ENCODE results near the gene NEURL2. TPM values are rescaled to one million over a fixed set of nuclear protein-coding genes. Genes with fewer than 3 reads are reported as not detected.

Gene NEURL2
- total and polyA plus RNA-seq, 3 experiments from 2014 or later, result 0.94 to 2.8 (median 2.7) TPM

DNA sequence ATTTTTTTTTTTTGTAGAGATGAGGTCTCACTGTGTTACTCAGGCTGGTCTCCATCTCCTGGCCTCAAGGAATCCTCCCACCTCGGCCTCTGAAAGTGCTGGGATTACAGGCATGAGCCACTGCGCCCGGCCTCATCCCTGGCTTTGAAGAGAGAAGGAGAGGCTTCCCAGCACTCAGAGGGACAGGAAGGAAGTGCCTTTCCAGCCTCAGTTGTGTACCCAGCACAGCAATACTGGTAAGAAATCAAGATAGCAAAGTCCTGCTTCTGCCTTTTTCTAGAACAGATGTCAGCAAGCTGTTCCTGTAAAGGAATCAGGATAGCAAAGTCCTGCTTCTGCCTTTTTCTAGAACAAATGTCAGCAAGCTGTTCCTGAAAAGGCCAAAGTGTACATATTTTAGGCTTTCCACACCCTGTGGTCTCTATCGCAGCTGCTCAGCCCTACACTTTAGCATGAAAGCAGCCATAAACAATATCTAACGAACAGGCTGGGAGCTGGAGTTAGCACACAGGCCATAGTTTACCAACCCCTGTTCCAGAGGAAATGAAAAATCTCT, 27.3 kb upstream of the NEURL2 start:
- no peak overlapping the region for H3K27ac Mint-ChIP-seq
- Histone ChIP-seq H3K27me3 (ENCODE audit: insufficient read depth, low read length, poor library complexity, severe bottlenecking) (no peaks in the 10 kb centered on the region), H3K36me3 (ENCODE audit: insufficient read depth, low read length) (no peaks in the 10 kb centered on the region), H3K4me1 (ENCODE audit: insufficient read depth, low read length) (no peaks in the 10 kb centered on the region), H3K4me3 (ENCODE audit: low read length) (no peak overlapping the region), H3K27ac (ENCODE audit: low read depth, low read length) (no peak overlapping the region), H3K9me3 (ENCODE audit: low read length) (no peaks in the 10 kb centered on the region)
- no peak overlapping the region for H3K4me3 Mint-ChIP-seq
- H3K9me3 Mint-ChIP-seq, result no peaks in the 10 kb centered on the region
- H3K4me1 Mint-ChIP-seq, result no peaks in the 10 kb centered on the region
- H3K27me3 Mint-ChIP-seq, result peaks cover 24 to 44% of the 10 kb centered on the region in 2 donors
- POLR2A ChIA-PET, result no interaction called here
- H3K36me3 Mint-ChIP-seq, result peaks cover 0 to 3% (median 0%) of the 10 kb centered on the region in 3 donors
- CTCF ChIA-PET, result interaction anchor here (1.3 kb wide), 1 partner anchor 15 kb away, joined by 5 read pairs; the partner anchor contains the start of gene PCIF1
- DNase-seq, result no peak

DNA sequence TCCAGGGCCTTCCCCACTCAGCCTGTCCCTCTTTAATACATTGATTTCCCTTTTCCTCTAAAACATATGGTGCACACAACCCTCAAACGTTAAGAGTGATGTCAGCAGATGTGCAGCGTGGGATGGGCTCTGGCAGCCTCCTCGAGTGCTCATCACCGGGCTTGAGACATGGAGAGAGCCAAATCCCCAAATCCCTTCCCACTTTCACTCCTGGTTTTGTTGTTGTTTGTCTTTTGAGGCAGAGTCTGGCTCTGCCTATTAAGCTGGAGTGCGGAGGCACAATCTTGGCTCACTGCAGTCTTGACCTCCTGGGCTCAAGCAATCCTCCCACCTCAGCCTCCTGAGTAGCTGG, 26.8 kb upstream of the NEURL2 start:
- no peak overlapping the region for H3K27ac Mint-ChIP-seq
- peaks cover 24 to 44% of the 10 kb centered on the region in 2 donors for H3K27me3 Mint-ChIP-seq

DNA sequence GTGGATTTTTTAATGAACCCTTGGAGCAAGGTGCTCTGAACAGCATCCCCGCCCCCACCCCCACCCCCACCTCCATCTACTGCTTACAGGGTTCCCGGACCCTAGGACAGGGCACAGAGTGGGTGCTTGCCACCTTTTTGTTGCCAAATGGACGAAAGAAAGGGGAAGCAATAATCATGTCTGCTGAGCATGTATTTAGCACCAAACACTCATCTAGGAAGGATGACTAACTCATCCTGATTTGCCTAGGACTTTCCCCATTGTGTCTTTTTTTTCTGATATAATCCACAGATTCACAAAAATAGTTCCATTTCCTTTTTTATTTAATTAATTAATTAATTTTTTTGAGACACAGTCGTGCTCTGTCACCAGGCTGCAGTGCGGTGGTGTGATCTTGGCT, 22.1 kb upstream of the NEURL2 start:
- peaks cover 21 to 24% of the 10 kb centered on the region in 2 donors for H3K27me3 Mint-ChIP-seq
- ChIA-PET POLR2A (no interaction called here), CTCF (no interaction called here)
- H3K9me3 Mint-ChIP-seq, result no peaks in the 10 kb centered on the region
- no peaks in the 10 kb centered on the region for H3K36me3 Mint-ChIP-seq
- H3K4me1 Mint-ChIP-seq, result peaks cover 13 to 20% (median 15%) of the 10 kb centered on the region in 3 donors
- H3K27ac Mint-ChIP-seq, result no peak overlapping the region
- H3K27ac ChIP-seq (ENCODE audit: low read depth, low read length), result no peak overlapping the region
- no peaks in the 10 kb centered on the region for H3K9me3 ChIP-seq (ENCODE audit: low read length)
- peaks cover 13% of the 10 kb centered on the region for H3K4me1 ChIP-seq (ENCODE audit: insufficient read depth, low read length)
- no peaks in the 10 kb centered on the region for H3K36me3 ChIP-seq (ENCODE audit: insufficient read depth, low read length)
- no peak overlapping the region for H3K4me3 ChIP-seq (ENCODE audit: low read length)
- H3K4me3 Mint-ChIP-seq, result peak overlapping the region in 4 of 7 donors; percentile 31 to 59 (median 36)
- no peak for DNase-seq
- H3K27me3 ChIP-seq (ENCODE audit: insufficient read depth, low read length, poor library complexity, severe bottlenecking), result no peaks in the 10 kb centered on the region

More for the DNA sequence above, 26.8 kb upstream of the NEURL2 start:
- no peaks in the 10 kb centered on the region for H3K9me3 ChIP-seq (ENCODE audit: low read length)
- H3K4me3 ChIP-seq (ENCODE audit: low read length), result no peak overlapping the region
- no peak for DNase-seq
- no peaks in the 10 kb centered on the region for H3K4me1 ChIP-seq (ENCODE audit: insufficient read depth, low read length)
- peaks cover 0 to 3% (median 0%) of the 10 kb centered on the region in 3 donors for H3K36me3 Mint-ChIP-seq
- no peaks in the 10 kb centered on the region for H3K36me3 ChIP-seq (ENCODE audit: insufficient read depth, low read length)
- no peaks in the 10 kb centered on the region for H3K27me3 ChIP-seq (ENCODE audit: insufficient read depth, low read length, poor library complexity, severe bottlenecking)
- no peaks in the 10 kb centered on the region for H3K9me3 Mint-ChIP-seq
- ChIA-PET CTCF (no interaction called here), POLR2A (no interaction called here)
- no peak overlapping the region for H3K4me3 Mint-ChIP-seq
- no peak overlapping the region for H3K27ac ChIP-seq (ENCODE audit: low read depth, low read length)
- H3K4me1 Mint-ChIP-seq, result no peaks in the 10 kb centered on the region

DNA sequence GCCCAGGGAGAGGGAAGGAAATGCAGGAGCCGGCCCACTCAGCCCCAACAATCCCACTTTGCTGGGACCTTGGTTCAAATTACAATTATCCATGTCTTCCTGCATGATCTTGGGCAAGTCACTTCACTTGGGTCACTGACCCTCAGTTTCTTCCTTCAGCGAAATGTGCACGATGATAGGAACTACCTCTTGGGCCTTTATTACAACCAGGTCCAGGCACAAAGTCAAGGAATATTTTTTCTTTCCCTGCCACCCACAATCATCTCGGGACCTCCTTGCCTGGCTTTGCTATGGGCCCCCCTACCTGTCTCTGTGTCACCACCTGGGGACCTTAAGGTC, 21.3 kb upstream of the NEURL2 start:
- no peak overlapping the region for H3K27ac ChIP-seq (ENCODE audit: low read depth, low read length)
- H3K9me3 Mint-ChIP-seq, result no peaks in the 10 kb centered on the region
- peak overlapping the region; percentile 29 to 91 (median 59) for H3K4me3 Mint-ChIP-seq
- H3K4me1 ChIP-seq (ENCODE audit: insufficient read depth, low read length), result peaks cover 13% of the 10 kb centered on the region
- no peak overlapping the region for H3K27ac Mint-ChIP-seq
- no peaks in the 10 kb centered on the region for H3K36me3 ChIP-seq (ENCODE audit: insufficient read depth, low read length)
- no peak for DNase-seq
- POLR2A ChIA-PET, result no interaction called here
- H3K4me3 ChIP-seq (ENCODE audit: low read length), result no peak overlapping the region
- H3K9me3 ChIP-seq (ENCODE audit: low read length), result no peaks in the 10 kb centered on the region
- CTCF ChIA-PET, result interaction anchor here (0.7 to 1.2 kb wide), 2 partner anchors 10 to 21 kb away, joined by 3 read pairs; no protein-coding TSS in a partner anchor
- H3K36me3 Mint-ChIP-seq, result no peaks in the 10 kb centered on the region
- H3K27me3 ChIP-seq (ENCODE audit: insufficient read depth, low read length, poor library complexity, severe bottlenecking), result no peaks in the 10 kb centered on the region
- peaks cover 13 to 20% (median 15%) of the 10 kb centered on the region in 3 donors for H3K4me1 Mint-ChIP-seq
- peaks cover 18 to 24% of the 10 kb centered on the region in 2 donors for H3K27me3 Mint-ChIP-seq

DNA sequence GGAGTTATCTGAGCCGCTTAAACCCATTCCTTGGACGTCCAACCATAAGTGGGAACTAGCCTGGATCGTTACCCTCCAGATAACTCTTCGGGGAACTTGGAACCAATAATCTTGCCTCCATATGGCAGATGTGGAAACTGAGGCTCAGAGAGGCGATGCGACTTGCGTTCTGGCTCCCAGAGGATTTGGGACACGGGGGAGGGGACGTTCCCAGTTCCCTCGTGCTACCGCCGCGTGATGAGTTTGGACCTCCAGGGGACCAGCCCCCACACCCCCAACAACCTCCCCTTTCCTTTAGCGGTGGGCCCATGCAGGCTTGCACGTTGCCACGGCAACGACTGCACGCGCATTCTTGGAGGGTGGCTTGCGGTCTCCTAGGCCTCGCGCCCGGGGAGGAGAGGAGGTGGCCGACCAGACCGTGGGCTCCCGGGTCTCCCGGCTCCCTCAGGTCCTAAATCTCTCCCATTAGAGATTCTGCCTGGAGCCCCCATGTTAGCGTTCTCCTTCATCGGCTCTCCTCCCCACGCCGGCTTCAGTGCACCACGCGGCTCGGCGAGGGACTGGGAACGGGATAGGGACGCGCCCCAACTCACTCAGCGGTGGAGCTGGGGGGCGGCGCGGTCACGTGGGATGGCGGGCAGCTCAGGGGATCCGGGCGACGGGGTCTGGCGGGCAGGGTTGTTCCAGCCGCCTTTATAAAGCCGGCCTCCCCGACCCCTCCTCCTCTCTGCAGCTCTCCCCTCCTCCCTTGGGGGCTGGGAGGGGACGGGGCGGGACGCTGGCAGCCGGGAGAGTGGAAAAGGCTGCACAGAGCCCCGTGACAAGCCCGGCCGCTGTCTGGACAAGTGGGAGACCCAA, 20.7 kb upstream of the NEURL2 start, which contains the start of gene PLTP:
PLTP (minus strand) TSS at position 670 of the 858 bp plus-strand sequence. CDS start 703 bp downstream, outside the sequence.
- CTCF ChIA-PET, result interaction anchor here (0.7 to 1.2 kb wide), 2 partner anchors 10 to 22 kb away, joined by 3 read pairs; no protein-coding TSS in a partner anchor
- H3K27me3 Mint-ChIP-seq, result peaks cover 15 to 24% of the 10 kb centered on the region in 2 donors
- Histone ChIP-seq H3K4me3 (ENCODE audit: low read length) (peak within 1 kb of the TSS; percentile 81), H3K36me3 (ENCODE audit: insufficient read depth, low read length) (no peaks in the 10 kb centered on the region), H3K27me3 (ENCODE audit: insufficient read depth, low read length, poor library complexity, severe bottlenecking) (no peaks in the 10 kb centered on the region), H3K9me3 (ENCODE audit: low read length) (no peaks in the 10 kb centered on the region), H3K27ac (ENCODE audit: low read depth, low read length) (peak within 1 kb of the TSS; percentile 39), H3K4me1 (ENCODE audit: insufficient read depth, low read length) (peaks cover 13% of the 10 kb centered on the region)
- POLR2A ChIA-PET, result interaction anchor here (3.4 kb wide), 1 partner anchor 23 kb away, joined by 19 read pairs; the partner anchor contains the start of gene PCIF1
- peaks cover 13 to 20% (median 15%) of the 10 kb centered on the region in 3 donors for H3K4me1 Mint-ChIP-seq
- peak within 1 kb of the TSS; percentile 69 to 92 (median 86) for H3K4me3 Mint-ChIP-seq
- DNase-seq, result peak in 4 of 5 donors; percentile 39 to 76 (median 50)
- H3K27ac Mint-ChIP-seq, result peak within 1 kb of the TSS; percentile 29 to 94 (median 84)
- H3K36me3 Mint-ChIP-seq, result no peaks in the 10 kb centered on the region
- H3K9me3 Mint-ChIP-seq, result no peaks in the 10 kb centered on the region

DNA sequence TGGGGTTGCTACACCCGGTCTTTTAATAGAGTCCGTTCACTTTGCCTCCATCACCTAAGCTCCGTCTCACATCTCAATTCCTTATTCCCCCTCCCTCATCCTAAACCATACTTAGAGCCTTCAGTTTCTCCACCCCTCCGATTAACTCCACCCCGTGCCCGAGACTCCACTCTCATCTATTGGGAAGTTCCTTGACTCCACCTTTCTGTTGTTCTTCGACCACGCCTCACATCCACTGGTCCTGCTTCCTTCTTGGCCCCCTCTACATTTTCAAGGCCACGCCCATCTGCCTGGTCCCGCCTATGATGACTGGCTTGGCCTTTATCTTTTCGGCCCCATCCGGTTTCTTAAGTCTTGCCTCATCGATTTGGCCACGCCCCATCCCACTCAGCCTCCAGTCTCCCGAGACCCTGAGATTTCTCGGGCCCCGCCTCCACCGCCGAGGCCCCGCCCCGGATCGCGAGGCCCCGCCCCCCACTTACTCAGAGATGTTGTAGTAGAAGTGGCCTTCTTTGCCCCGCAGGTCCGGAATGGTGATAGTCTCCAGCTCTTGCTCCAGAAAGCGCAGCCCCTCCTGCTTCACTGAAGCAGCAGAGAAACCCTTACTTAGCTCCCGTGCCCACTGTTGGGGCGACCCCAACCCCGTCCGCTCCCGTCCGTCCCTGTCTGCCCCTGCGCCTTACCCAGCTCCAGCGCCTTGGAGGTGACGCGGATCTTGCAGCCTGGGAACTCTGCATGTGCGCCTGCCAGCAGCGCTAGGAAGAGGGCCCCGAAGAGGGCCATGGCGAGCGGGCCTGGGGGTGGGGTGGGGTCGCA, 19.9 kb upstream of the NEURL2 start:
- CTCF ChIA-PET, result no interaction called here
- H3K27ac ChIP-seq (ENCODE audit: low read depth, low read length), result peak overlapping the region; percentile 39
- peak overlapping the region; percentile 69 to 92 (median 86) for H3K4me3 Mint-ChIP-seq
- H3K27me3 ChIP-seq (ENCODE audit: insufficient read depth, low read length, poor library complexity, severe bottlenecking), result no peaks in the 10 kb centered on the region
- POLR2A ChIA-PET, result interaction anchor here (0.6 to 3.4 kb wide), 5 partner anchors 22 to 53 kb away, joined by 3 to 19 read pairs (median 5); partner anchors contain the start of genes PCIF1 and ZSWIM1
- no peaks in the 10 kb centered on the region for H3K9me3 ChIP-seq (ENCODE audit: low read length)
- H3K27me3 Mint-ChIP-seq, result peaks cover 9 to 20% of the 10 kb centered on the region in 2 donors
- H3K4me3 ChIP-seq (ENCODE audit: low read length), result peak overlapping the region; percentile 81
- no peaks in the 10 kb centered on the region for H3K36me3 ChIP-seq (ENCODE audit: insufficient read depth, low read length)
- no peaks in the 10 kb centered on the region for H3K36me3 Mint-ChIP-seq
- H3K9me3 Mint-ChIP-seq, result no peaks in the 10 kb centered on the region
- peak; percentile 82 to 90 (median 85) for DNase-seq
- peak overlapping the region; percentile 60 to 94 (median 85) for H3K27ac Mint-ChIP-seq
- peaks cover 13 to 20% (median 15%) of the 10 kb centered on the region in 3 donors for H3K4me1 Mint-ChIP-seq
- H3K4me1 ChIP-seq (ENCODE audit: insufficient read depth, low read length), result peaks cover 13% of the 10 kb centered on the region

DNA sequence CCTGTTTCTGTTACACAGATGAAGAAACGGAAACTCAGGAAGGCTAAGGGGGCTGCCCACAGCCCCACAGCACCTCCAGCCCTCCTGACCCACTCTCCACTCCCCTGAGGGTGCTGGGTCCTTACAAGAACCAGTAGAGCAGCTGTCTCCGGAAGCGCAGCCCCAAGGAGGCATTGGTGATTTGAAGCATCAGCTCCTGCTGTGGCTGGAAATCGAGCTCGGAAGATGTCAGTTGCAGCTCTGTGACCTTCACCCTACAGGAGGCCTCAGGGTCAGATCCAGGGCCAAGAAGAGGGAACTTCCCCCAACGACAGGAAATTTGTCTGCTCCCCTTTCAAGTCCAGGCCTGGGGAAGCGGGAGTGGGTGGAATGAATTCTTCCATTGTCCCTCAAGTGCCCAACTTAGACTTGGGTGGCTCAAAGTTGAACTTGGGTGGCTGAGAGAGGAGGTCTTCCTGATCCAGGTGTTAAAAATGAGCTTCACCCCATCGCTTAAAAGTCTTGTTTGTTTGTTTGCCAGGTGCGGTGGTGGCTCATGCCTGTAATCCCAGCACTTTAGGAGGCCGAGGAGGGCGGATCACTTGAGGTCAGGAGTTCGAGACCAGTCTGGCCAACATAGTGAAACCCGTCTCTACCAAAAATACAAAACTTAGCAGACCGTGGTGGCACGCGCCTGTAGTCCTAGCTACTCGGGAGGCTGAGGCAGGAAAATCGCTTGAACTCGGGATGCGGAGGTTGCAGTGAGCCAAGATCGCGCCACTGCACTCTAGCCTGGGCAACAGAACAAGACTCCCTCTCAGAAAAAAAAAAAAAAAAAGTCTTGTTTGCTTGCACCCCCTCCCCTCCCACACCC, 19.0 kb upstream of the NEURL2 start:
- peak overlapping the region; percentile 69 to 92 (median 86) for H3K4me3 Mint-ChIP-seq
- H3K4me1 Mint-ChIP-seq, result peaks cover 13 to 20% (median 15%) of the 10 kb centered on the region in 3 donors
- Histone ChIP-seq H3K27ac (ENCODE audit: low read depth, low read length) (peak overlapping the region; percentile 39), H3K4me3 (ENCODE audit: low read length) (no peak overlapping the region), H3K9me3 (ENCODE audit: low read length) (no peaks in the 10 kb centered on the region), H3K27me3 (ENCODE audit: insufficient read depth, low read length, poor library complexity, severe bottlenecking) (no peaks in the 10 kb centered on the region), H3K36me3 (ENCODE audit: insufficient read depth, low read length) (no peaks in the 10 kb centered on the region), H3K4me1 (ENCODE audit: insufficient read depth, low read length) (peaks cover 13% of the 10 kb centered on the region)
- H3K27me3 Mint-ChIP-seq, result peaks cover 8 to 14% of the 10 kb centered on the region in 2 donors
- ChIA-PET POLR2A (interaction anchor here (0.6 to 3.4 kb wide), 3 partner anchors 24 to 52 kb away, joined by 3 to 19 read pairs (median 6); partner anchors contain the start of gene PCIF1), CTCF (interaction anchor here (1.1 kb wide), 1 partner anchor 20 kb away, joined by 4 read pairs; no protein-coding TSS in a partner anchor)
- no peaks in the 10 kb centered on the region for H3K9me3 Mint-ChIP-seq
- H3K27ac Mint-ChIP-seq, result peak overlapping the region in 6 of 8 donors; percentile 25 to 90 (median 78)
- no peak for DNase-seq
- no peaks in the 10 kb centered on the region for H3K36me3 Mint-ChIP-seq

Measured in CD8-positive, alpha-beta memory T cell (primary cell).